Epidermal melanocyte (primary cell): Measurements from ENCODE around the gene FGD4.
A peak's percentile ranks its signal among the peaks of the same experiment; 100 is the strongest.
"Not testable (repeated sequence)": the region's sequence is repeated elsewhere in the genome, so short reads cannot be mapped to it uniquely, and the experiment has no call there.

Experiments used
- DNase-seq: peaks from one replicate; pipeline ENCODE4 v3.0.0; 2011; ENCODE audit warnings: low spot score; ENCODE audit not compliant: insufficient read length

FGD4 gene

DNA sequence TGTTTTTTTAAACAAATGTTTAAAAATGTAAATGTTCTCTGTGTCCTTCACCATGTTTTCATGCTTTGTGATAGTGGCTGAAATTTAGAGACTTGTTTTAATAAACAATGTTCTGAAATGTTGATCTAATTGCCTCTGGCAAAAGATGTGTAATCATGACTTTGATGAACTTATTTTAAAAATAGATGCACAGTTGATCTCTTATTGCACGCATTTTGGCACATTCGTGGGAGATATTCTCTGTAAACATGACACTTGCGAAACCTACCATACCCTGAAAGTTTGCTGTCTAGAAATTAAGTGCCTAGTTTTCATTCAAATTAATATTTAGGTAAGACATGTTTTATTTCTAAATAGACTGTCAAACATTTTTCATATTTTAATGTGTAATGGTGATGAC lies 160.1 kb downstream of the FGD4 start:
- no peak for DNase-seq

DNA sequence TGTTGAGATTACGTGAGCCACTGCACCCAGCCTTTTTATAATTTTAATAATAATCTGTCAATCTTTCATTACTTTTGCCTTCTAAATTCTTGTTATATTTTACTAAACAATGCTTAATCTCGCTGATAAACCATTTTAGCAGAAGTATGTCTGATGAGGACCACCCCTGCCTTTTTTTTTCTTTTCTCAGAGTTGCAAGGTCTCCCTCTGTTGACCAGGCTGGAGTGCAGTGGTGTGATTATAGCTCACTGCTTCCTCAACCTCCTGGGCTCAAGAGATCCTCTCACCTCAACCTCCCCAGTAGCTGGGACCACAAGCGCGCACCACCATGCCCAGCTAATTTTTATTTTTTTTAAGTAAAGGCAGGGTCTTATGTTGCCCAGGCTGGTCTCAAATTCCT lies 161.2 kb downstream of the FGD4 start:
- no peak for DNase-seq

DNA sequence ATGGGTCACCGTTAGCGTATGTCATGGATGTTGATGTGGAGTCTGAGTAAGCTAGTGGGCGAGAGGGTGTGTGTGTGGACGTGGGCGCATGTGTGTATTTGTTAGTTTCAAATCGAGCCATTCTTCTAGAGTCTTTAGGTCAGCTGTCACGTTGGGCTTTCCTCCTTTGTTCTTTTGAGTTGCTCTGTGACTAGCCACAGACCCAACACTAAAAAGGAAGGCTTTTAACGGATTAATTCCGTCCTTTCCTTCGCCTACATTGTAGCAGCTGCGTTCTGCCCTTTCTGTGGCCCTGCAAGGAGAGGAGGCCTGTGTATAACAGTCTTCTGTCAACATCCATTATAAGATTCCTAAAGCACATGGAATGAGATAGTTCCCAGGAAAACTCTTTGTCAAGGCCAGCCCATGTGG lies 162.6 kb downstream of the FGD4 start:
- no peak for DNase-seq

DNA sequence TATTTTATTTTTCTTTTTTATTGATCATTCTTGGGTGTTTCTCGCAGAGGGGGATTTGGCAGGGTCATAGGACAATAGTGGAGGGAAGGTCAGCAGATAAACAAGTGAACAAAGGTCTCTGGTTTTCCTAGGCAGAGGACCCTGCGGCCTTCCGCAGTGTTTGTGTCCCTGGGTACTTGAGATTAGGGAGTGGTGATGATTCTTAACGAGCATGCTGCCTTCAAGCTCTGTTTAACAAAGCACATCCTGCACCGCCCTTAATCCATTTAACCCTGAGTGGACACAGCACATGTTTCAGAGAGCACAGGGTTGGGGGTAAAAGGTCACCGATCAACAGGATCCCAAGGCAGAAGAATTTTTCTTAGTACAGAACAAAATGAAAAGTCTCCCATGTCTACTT lies 163.1 kb downstream of the FGD4 start:
- DNase-seq: not testable (repeated sequence)

DNA sequence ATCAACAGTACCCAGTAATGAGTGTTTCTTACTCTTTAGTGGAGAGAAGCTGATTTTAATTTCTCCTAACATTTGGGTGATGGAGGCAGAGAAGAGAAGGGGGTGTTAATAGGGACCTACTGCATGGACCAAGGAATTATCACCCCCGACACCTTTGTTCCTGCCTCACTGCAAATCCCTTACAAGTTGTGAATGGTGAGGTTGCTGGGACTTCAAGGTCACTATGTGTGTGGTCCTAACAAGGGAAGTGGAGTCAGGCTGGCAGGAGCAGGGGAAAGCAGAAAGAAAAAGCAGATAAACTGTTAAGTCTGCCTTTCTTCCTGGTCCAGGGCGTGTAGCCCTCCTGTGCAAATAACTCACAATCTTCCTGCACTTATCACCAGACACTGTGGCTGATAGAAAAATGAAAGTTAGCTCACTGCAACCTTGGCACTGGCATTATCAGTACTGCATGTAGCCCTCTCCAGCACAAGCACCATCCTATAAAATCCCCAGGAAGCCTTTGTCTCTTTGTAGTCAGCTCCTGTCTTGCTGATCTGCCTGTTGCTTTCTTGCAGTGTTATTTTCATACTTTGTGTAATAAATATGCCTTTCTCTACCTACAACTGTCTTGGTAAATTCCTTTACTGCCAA lies 167.4 kb downstream of the FGD4 start:
- no peak for DNase-seq

DNA sequence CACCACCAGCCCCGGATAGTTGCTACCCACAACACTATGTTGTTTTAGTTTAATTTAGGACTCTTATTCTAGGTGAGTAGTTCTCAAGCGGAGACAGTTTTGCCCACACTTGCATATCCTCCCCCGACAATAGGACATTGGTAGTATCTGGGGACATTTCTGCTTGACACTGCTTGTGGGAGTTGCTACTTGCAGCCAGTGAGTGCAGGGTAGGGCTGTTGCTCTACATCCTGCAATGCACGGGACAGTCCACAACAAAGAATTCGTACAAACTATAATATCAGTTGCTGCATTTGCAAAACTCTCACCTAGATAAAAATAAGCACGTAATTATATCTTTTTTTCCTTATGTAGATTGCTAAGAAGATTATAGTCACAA lies 167.9 kb downstream of the FGD4 start:
- DNase-seq: no peak

DNA sequence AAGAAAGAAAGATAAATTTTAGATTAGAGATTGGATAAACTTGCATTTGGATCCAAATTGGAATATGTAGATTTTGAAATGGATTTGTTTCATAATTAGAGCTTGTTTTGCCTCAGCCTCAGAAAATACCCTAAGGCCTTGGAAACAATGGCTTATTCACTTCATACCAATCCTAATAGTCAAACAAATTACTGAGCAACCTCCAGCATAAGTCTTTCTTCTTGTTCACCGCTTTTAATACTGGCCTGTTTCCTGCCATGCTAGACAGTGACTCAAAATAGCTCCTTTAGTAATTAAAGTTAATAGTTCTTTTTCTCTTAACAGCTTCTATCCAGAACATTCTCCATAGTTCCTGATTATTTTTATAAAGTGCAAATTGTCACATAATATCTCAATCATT lies 168.9 kb downstream of the FGD4 start:
- DNase-seq: peak; percentile 77

DNA sequence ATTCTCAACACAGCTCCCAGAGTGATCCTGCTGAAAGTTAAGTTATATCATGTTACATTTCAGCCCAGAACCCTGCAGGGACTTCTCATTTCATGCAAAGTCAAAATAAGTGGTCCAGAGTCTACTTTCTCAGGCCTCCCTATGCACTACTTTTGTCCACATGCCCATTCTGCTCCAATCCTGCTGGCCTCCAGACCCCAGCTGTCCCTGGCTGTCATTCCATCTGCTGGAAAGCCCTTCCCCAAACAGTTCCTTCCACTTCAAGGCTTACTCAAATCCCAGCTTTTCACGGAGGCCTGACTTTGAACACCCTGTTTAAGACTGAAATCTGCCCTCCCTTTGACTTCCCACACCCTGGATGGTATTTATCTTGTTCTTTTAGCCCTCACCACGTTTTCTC lies 169.9 kb downstream of the FGD4 start:
- DNase-seq: no peak

DNA sequence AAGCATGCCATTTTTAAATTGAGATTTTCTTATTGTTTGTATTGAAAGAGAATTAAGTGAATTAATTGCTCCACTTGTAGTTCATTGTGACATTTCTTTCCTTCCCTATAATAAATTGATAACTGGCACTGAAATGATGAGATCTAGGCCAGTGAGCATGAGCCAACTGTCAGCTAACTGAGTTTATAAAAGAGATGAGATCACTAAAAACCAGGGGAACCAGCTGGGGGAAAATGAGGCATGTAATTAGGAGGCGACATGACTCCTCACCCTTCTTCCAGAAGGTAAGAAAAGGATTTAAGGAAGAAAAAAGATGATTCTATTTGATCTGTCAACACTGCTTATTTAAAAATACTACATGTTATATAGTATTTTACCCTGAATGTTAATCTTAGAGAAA lies 175.2 kb downstream of the FGD4 start:
- DNase-seq: no peak

DNA sequence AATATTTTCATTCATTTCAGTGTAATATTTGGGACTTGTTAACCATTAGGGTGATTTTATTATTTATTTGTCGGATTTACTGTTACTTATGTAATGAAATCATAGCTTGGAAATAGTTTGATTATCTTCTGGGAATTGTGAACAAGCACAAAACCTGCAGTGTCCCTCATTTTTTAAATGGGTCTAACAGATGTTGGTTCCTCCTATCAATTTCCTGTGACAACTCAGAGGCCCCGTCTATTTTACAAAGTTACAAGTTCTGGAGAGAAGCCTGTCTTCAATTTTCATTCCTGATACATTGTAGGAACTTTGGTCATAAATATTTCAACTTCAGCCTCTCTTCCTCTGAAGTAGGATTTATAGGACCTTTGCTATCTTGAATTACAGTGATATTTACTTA lies 178.0 kb downstream of the FGD4 start:
- no peak for DNase-seq

DNA sequence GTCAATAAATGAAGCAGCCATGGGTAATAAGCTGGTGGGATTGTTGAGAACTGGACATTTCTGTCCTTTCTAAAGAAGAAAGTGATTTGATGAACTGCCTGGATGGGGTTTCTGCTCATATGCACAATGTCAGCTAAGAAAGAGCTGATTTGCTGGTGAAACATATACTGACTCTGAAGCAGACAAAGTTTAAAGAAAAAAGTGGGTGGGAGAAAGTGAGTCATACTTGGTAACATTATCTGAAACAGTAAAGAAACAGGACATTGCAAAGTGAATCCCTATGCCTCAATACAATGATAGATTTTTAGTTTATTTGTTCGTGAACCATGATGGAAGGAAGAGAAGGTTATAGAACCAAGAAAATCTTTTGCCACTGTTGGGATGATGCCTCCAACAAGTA lies 184.2 kb downstream of the FGD4 start:
- DNase-seq: no peak

DNA sequence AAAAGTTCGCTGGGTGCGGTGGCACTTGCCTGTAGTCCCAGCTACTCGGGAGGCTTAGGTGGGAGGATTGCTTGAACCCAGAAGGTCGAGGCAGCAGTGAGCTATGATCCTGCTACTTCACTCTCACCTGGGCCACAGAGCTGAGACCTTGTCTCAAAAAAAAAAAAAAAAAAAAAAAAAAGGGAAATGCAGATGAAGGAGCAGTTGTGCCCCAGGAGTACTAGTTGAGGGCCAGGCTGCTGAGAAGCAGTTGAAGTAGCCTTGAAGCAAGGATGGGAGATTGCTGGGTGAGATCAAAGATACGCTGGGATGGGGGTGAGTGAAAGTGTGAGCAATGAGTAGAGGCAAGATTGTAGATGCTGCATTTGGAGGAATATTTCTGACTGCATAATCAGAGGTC lies 186.3 kb downstream of the FGD4 start:
- DNase-seq: no peak

DNA sequence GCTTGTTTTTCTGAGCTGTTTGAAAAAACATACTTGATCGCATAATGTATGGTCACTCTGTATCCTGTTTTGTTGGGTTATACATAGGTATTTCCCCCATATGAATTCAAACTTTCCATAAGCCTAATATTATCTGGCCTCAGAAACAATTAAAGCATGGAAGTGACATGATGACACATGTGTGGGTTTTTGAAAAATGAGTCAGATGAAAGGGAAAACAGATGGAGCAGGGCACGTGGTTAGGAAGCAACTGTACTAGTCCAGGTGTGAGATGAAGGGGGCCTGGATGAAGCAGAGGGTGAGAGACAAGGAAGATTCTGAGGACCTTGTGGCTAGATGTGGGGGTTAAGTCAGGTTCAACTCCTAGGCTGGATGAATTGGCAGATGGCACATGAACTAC lies 187.0 kb downstream of the FGD4 start:
- DNase-seq: no peak

DNA sequence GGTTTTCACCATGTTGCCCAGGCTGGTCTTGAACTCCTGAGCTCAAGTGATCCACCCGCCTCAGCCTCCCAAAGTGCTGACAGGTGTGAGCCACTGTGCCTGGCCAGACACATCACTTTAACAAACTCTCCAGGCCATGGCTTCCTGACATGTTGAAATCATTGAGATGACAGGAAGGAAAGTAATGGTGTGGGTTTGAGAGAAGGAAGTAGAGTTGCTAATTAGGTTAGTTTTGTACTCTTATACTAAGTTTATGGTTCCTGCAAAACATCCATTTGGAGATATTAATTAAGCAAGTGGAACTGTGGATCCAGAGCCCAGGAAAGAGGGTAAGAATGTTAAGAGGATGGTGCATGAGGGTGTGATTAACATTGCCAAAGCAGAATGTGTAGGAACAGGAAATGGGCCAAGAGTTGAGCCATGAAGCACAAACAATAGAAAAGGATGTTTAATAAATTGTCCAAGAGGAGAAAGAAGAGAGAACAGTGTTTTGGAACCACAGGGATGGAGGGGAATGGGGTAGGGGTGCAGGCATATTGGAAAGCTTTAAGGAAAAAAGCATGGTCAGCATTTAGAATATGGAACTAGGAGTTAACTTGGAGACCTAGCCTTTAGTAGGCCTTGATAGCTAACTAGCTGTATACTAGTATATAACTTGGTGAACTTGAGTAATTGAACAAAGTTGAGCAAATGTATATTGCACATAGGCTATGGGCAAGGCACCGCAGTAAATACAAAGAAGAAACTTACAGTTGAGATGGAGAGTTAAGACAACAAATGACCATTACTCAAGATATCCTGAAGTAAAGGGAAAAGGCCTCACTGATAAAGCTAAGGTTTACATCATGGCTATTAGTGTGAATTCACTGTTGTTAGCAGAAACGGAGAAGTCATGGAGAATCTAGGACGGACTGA lies 188.5 kb downstream of the FGD4 start:
- DNase-seq: no peak

DNA sequence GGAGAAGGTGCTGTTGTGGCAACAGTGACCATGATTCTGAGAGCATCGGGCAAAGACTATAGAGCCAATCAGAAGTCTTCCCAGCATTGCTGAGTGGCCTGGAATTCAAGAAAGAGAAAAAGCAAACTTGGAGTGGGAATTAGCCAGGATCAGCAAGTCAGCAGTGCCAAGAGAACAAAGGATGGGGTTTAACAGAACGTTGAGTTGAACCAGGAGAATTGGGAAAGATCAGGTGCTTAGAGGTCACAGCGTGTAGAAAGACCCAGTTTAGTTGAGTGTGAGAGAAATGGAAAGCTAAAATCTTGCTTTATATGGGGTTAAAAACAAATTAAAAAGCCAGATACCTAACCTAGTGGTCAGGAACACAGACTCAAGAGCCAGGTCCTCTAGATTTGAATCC lies 189.2 kb downstream of the FGD4 start:
- DNase-seq: no peak

DNA sequence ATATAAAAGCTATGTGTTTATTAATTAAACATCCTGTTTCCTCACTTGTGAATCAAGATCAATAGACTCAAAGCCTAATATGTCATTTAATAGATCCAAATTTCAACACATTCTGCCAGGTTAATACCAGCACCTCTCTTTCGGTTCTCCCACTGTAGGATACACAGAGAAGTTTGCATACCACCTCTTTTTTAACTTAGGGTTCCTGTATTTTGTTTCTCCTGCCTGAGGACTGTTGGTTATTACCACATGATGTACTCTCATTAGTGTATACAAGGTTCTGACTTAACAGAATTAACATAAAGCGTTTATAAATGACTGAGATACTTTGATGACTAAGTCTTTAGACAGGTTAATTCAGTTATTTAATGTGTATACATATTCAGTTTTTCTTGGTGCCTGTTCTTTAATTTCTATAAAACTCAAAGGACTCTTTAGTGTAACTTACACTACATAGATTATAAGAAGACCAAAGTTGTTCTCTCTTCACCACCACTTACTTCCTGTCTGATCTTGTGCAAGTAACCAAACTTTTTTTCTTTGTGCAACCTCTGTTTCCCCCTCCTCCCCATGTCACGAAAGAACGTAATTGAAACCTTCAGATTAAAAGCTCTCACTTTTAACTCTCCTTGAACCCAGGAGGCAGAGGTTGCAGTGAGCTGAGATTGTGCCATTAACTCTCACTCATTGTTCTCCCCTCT lies 190.0 kb downstream of the FGD4 start:
- no peak for DNase-seq

DNA sequence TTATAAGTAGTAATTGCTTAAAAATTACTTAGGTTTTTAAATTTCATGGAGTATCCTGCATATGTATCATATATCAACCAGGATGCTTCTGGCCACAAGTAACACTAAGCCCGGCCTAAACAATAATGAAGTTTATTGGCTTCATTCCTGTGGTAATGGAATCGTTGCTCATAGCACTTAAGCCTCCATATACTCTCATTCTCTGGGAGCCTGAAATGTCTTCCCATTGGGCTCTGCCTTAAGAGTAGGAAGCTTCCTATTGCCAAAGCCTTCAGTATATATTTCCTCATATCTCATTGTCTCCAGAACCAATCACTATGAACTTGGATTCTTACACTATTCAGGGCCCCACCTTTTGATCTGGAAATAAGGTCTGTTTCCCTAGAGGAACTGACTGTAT lies 195.9 kb downstream of the FGD4 start:
- DNase-seq: peak; percentile 31

DNA sequence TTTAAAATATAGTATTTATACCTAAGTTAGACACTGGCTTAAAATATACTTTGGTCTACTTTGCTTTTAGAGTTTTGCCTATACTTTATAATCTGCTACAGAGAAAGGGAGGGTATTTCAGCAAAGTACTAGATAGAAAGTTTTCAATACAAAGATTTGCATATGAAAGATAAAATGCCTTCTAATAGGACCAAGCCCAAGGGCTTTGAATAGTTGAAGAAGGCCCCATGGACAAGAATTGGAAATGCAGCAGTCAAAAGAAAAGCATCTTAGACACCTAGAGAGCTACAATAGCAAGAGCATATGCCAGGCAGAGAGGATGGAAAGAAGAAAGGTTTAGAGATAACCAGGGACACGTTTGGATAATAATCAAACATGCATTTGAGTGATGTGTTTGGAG lies 196.7 kb downstream of the FGD4 start:
- DNase-seq: no peak

DNA sequence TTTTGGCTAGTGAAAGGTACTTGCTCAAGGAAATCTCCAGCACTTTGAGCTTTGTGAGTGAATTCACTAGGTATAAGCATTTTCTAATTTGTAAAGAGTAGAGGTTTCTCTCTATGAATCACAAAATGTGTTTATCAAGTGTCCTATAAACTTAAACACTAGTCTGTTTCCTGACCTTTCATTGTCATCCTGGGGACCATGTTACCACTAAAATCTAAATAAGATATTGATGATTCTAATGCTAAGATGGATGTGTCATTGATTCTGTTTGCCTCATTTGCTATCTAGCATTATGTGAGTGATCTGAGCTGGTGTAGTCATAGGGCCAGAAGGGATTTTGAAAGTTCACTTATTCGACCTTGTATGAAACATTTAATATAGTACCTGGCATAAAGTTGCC lies 199.3 kb downstream of the FGD4 start:
- no peak for DNase-seq

DNA sequence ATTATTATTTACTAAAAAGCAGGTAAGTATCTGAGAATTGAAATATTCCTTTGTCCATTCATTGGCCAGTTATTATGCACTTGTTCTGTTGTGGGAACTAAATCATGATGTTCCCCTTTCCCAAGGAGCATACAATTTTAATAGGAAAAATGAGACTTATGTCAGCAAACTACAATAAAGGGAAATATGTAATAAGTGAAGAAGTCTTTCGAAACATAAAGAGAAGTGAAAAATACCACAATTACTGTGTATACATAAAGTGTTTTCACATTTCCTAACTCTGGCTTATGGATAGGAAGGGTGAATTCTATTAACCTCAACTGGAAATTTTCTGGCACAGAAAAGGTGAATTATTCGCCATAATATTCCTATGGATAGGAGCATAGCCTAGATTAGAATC lies 201.3 kb downstream of the FGD4 start:
- DNase-seq: no peak

DNA sequence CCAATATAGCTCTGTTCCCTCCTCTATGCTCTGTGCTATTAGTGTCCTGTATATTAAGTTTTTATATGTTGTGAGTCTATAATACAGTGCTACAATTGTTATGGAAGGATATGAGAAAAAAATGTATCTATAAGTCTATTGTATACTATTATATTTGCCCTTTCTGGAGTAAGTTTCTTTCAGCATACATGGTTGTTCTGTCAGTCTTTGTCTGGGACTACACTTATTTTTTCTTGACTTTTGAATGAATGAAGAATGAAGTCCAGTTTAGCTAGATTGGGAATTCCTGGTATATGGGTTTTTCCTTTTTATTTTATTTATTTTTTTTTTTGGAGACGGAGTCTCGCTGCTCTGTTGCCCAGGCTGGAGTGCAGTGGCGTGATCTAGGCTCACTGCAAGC lies 203.7 kb downstream of the FGD4 start:
- DNase-seq: no peak

DNA sequence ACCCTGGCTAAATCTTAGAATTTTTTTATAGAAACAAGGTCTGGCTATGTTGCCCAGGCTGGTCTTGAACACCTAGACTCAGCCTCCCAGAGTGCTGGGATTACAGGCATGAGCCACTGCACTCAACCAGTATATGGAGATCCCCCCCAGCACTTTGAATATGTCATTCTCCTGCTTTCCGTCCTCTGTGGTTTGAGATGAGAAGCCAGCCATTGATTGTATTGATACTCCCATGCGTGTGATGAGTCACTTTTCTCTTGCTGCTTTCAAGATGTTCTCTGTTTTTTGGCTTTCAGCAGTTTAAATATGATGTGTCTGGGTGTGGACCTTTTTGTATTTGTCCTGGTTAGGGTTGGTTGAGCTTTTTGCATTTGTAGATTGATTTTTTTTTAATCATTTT lies 204.5 kb downstream of the FGD4 start:
- DNase-seq: no peak

DNA sequence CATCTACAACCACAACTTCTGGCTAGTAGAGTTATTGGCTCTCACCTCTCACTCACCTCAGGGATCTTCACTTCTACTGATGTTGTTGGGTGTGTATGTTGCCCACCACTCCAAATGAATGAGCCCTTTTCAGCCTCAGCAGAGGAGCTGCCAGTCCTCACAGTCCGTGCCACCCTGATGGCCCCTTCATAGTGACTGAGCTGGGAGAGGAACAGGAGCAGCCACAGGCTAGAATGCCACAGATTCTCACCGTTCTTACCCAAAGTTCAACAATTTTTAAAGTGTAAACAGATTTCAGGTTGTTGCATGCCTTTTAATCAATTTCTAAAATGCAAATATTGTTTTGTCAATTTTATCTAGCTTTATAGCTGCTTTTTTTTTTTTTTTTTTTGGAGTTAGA lies 205.2 kb downstream of the FGD4 start:
- DNase-seq: no peak
